ENCODE measurements around the gene ELL2. TPM values are rescaled to one million over a fixed set of nuclear protein-coding genes. Genes with fewer than 3 reads are reported as not detected.

Gene ELL2
- total and polyA plus RNA-seq, 2 of the 13 experiments (the other 11 are each of a cell fraction or from before 2014, with no cell fraction given), result 78.9 to 97.1 TPM

- TF ChIP-seq TEAD3 (CRISPR knock-in tag; optimal IDR thresholded peaks at IDR 0.05; ENCODE audit: borderline replicate concordance) (peak; percentile 79), ZBTB20 (CRISPR knock-in tag; IDR thresholded peaks at IDR 0.05; ENCODE audit: borderline replicate concordance, low read depth) (peak; percentile 41; the same call in 1 of the 2 replicates), ZNF121 (CRISPR knock-in tag; IDR thresholded peaks at IDR 0.05) (no peak), ZBTB38 (CRISPR knock-in tag; IDR thresholded peaks at IDR 0.05) (peak; percentile 29; the same call in 1 of the 2 replicates), MEIS1 (CRISPR knock-in tag; IDR thresholded peaks at IDR 0.05; ENCODE audit: borderline replicate concordance) (no peak), HNRNPK (IDR thresholded peaks at IDR 0.05; ENCODE audit: low read depth, low read length, poor library complexity, severe bottlenecking) (no peak), ZNF710 (CRISPR knock-in tag; IDR thresholded peaks at IDR 0.05; ENCODE audit: borderline replicate concordance) (peak; percentile 63; the same call in 1 of the 2 replicates), ZNF883 (CRISPR knock-in tag; IDR thresholded peaks at IDR 0.05; ENCODE audit: not compliant biosample characterization) (no peak), MBD4 (IDR thresholded peaks at IDR 0.05; ENCODE audit: borderline replicate concordance, low read length) (no peak), ZNF20 (CRISPR knock-in tag; IDR thresholded peaks at IDR 0.05) (no peak), TBL1XR1 (IDR thresholded peaks at IDR 0.05; ENCODE audit: borderline replicate concordance, low read length, partially characterized antibody) (peak; percentile 42), ZNF280D (CRISPR knock-in tag; IDR thresholded peaks at IDR 0.05) (peak; percentile 80), ZNF530 (CRISPR knock-in tag; IDR thresholded peaks at IDR 0.05; ENCODE audit: low read depth) (no peak), ZNF615 (CRISPR knock-in tag; IDR thresholded peaks at IDR 0.05; ENCODE audit: borderline replicate concordance) (no peak), IKZF4 (CRISPR knock-in tag; IDR thresholded peaks at IDR 0.05; ENCODE audit: borderline replicate concordance, low read depth, not compliant biosample characterization) (no peak), NR2F2 (IDR thresholded peaks at IDR 0.05; ENCODE audit: borderline replicate concordance, low read depth) (no peak), GFI1 (CRISPR knock-in tag; IDR thresholded peaks at IDR 0.05; ENCODE audit: borderline replicate concordance) (0 out of 2 replicates have a peak, but pooled peaks have one; percentile 25)
- TF ChIP-seq, protein P1, sequence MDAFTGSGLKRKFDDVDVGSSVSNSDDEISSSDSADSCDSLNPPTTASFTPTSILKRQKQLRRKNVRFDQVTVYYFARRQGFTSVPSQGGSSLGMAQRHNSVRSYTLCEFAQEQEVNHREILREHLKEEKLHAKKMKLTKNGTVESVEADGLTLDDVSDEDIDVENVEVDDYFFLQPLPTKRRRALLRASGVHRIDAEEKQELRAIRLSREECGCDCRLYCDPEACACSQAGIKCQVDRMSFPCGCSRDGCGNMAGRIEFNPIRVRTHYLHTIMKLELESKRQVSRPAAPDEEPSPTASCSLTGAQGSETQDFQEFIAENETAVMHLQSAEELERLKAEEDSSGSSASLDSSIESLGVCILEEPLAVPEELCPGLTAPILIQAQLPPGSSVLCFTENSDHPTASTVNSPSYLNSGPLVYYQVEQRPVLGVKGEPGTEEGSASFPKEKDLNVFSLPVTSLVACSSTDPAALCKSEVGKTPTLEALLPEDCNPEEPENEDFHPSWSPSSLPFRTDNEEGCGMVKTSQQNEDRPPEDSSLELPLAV (CRISPR knock-in tag; conservative IDR thresholded peaks at IDR 0.05; ENCODE audit: low read depth), result no peak
- TF ChIP-seq, protein P2, sequence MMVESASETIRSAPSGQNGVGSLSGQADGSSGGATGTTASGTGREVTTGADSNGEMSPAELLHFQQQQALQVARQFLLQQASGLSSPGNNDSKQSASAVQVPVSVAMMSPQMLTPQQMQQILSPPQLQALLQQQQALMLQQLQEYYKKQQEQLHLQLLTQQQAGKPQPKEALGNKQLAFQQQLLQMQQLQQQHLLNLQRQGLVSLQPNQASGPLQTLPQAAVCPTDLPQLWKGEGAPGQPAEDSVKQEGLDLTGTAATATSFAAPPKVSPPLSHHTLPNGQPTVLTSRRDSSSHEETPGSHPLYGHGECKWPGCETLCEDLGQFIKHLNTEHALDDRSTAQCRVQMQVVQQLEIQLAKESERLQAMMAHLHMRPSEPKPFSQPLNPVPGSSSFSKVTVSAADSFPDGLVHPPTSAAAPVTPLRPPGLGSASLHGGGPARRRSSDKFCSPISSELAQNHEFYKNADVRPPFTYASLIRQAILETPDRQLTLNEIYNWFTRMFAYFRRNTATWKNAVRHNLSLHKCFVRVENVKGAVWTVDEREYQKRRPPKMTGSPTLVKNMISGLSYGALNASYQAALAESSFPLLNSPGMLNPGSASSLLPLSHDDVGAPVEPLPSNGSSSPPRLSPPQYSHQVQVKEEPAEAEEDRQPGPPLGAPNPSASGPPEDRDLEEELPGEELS (CRISPR knock-in tag; IDR thresholded peaks at IDR 0.05), result peak; percentile 76
Observed at GRCh38 chr5:95861221-95861863, 100.3 kb downstream of the ELL2 start (continued).

Data from HepG2 (cell line).